ENCODE measurements around the gene SYNE1.

DNA sequence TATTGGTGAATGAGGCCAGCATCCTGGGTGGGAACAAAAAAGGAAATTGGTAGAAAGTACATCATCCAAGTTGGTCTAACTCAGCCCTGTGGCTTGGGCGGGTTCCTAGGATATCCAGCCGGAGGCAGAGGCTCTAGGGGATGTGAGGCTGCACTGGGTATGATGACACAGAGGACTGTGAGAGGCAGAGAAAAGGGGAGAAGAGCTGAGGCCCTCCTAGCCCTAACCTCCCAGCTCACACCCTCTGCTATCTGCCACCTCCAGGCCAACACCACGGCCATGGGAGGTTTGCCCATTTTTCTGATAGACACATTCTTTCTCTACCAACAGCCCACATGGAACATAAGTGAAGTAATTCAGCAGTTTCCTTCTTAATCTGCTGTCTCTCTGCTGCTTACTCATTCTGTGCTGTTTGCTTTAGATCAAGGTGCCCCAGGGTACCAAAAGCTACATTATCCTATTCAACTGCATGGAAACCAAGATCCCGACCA lies 545.3 kb downstream of the SYNE1 start:
- TF ChIP-seq POLR2A (IDR thresholded peaks at IDR 0.05; ENCODE audit: low read length) (peak; percentile 37), GATA1 (IDR thresholded peaks at IDR 0.05; ENCODE audit: low read depth, low read length) (no peak)

All from erythroblast (primary cell).